OCI-LY1 (cell line): ENCODE results near the gene FAM149A.

ENCODE experiments used
- H2AFZ ChIP-seq: fragments of 200-600 bp; sonication (generic), shearing (Covaris generic); 2 replicates; pipeline ENCODE4 v1.6.0; 2014; ENCODE audit warnings: antibody characterized with exemption, mild to moderate bottlenecking, low read length
- H3F3A ChIP-seq: fragments of 200-600 bp; sonication (generic), shearing (Covaris generic); 2 replicates; pipeline ENCODE4 v1.6.0; 2014; ENCODE audit warnings: mild to moderate bottlenecking, antibody characterized with exemption, low read length, moderate library complexity; ENCODE audit not compliant: insufficient read depth
- H3K27ac ChIP-seq: fragments of 200-600 bp; sonication (generic); 2 replicates; pipeline ENCODE4 v1.5.1; 2014; ENCODE audit warnings: low read length, mixed run types, mild to moderate bottlenecking, low read depth; ENCODE audit not compliant: poor library complexity, severe bottlenecking
- H3K27me3 ChIP-seq: fragments of 200-600 bp; sonication (generic); 2 replicates; pipeline ENCODE4 v1.6.0; 2014; ENCODE audit warnings: antibody characterized with exemption, mild to moderate bottlenecking, low read length, moderate library complexity; ENCODE audit not compliant: insufficient read depth
- H3K36me3 ChIP-seq: fragments of 200-600 bp; sonication (generic); 2 replicates; pipeline ENCODE4 v1.6.1; 2014; ENCODE audit warnings: mild to moderate bottlenecking, antibody characterized with exemption, low read length, moderate library complexity, mixed read lengths; ENCODE audit not compliant: insufficient read depth
- H3K4me1 ChIP-seq: fragments of 200-600 bp; sonication (generic); 2 replicates; pipeline ENCODE4 v1.5.1; 2014; ENCODE audit warnings: mild to moderate bottlenecking, low read length, moderate library complexity; ENCODE audit not compliant: insufficient read depth, severe bottlenecking
- H3K4me2 ChIP-seq: fragments of 200-600 bp; sonication (generic), shearing (Covaris generic); 2 replicates; pipeline ENCODE4 v1.6.1; 2014; ENCODE audit warnings: low read length
- H3K4me3 ChIP-seq: fragments of 200-600 bp; sonication (generic); 2 replicates; pipeline ENCODE4 v1.5.1; 2014; ENCODE audit warnings: low read length, low read depth, mild to moderate bottlenecking, mixed read lengths; ENCODE audit not compliant: poor library complexity, severe bottlenecking
- H3K79me2 ChIP-seq: fragments of 200-600 bp; shearing (Covaris generic); 2 replicates; pipeline ENCODE4 v1.6.1; 2016; ENCODE audit warnings: mixed run types, low read length, mixed read lengths; ENCODE audit not compliant: insufficient read depth
- H3K9ac ChIP-seq: fragments of 200-600 bp; sonication (generic), shearing (Covaris generic); 2 replicates; pipeline ENCODE4 v1.6.1; 2014; ENCODE audit warnings: mild to moderate bottlenecking, low read length, mixed read lengths
- H3K9me2 ChIP-seq: fragments of 200-600 bp; sonication (generic), shearing (Covaris generic); 2 replicates; pipeline ENCODE4 v1.6.1; 2014; ENCODE audit warnings: low read depth, mild to moderate bottlenecking, low read length, mixed read lengths
- H3K9me3 ChIP-seq: fragments of 200-600 bp; shearing (Covaris generic); 2 replicates; pipeline ENCODE4 v1.6.1; 2014; ENCODE audit warnings: low read length, mixed read lengths
- H4K20me1 ChIP-seq: fragments of 200-600 bp; sonication (generic), shearing (Covaris generic); 2 replicates; pipeline ENCODE4 v1.6.0; 2016; ENCODE audit warnings: mild to moderate bottlenecking, low read length; ENCODE audit not compliant: insufficient read depth
- CTCF ChIP-seq: fragments of 200-600 bp; sonication (generic), shearing (Covaris generic); IDR thresholded peaks from 2 replicates; pipeline ENCODE4 v1.5.1; 2017; ENCODE audit warnings: mild to moderate bottlenecking, antibody characterized with exemption, low read length, moderate library complexity, mixed read lengths
- EZH2 ChIP-seq: fragments of 200-600 bp; sonication (generic), shearing (Covaris generic); IDR thresholded peaks from 2 replicates; pipeline ENCODE4 v1.8.0; 2017; ENCODE audit warnings: borderline replicate concordance, mixed run types, mild to moderate bottlenecking, antibody characterized with exemption, low read length, moderate library complexity, mixed read lengths

FAM149A gene

GRCh38 chr4:186118582-186118981, 14.1 kb downstream of the FAM149A start:
- Histone ChIP-seq H3K4me2 (no peak overlapping the region), H3K9ac (no peak overlapping the region), H3K9me3 (no peaks in the 10 kb centered on the region), H2AFZ (no peak overlapping the region), H3K27me3 (no peaks in the 10 kb centered on the region), H3K79me2 (no peaks in the 10 kb centered on the region), H3F3A (no peaks in the 10 kb centered on the region), H3K9me2 (no peaks in the 10 kb centered on the region), H3K27ac (no peak overlapping the region), H3K4me1 (no peaks in the 10 kb centered on the region), H3K4me3 (no peak overlapping the region), H4K20me1 (no peaks in the 10 kb centered on the region), H3K36me3 (no peaks in the 10 kb centered on the region)
- TF ChIP-seq EZH2 = no peak
- no peak for TF ChIP-seq CTCF

GRCh38 chr4:186121057-186121456, 16.6 kb downstream of the FAM149A start:
- no peak overlapping the region for H3K4me2 ChIP-seq
- TF ChIP-seq EZH2 = no peak
- TF ChIP-seq CTCF = no peak
- H3K4me3 ChIP-seq = no peak overlapping the region
- no peaks in the 10 kb centered on the region for H3K27me3 ChIP-seq
- H3K9me3 ChIP-seq = no peaks in the 10 kb centered on the region
- H3K4me1 ChIP-seq = no peaks in the 10 kb centered on the region
- no peaks in the 10 kb centered on the region for H3K9me2 ChIP-seq
- H3K36me3 ChIP-seq = no peaks in the 10 kb centered on the region
- no peak overlapping the region for H3K9ac ChIP-seq
- no peaks in the 10 kb centered on the region for H3K79me2 ChIP-seq
- no peaks in the 10 kb centered on the region for H3F3A ChIP-seq
- H2AFZ ChIP-seq = no peak overlapping the region
- no peak overlapping the region for H3K27ac ChIP-seq
- no peaks in the 10 kb centered on the region for H4K20me1 ChIP-seq

DNA sequence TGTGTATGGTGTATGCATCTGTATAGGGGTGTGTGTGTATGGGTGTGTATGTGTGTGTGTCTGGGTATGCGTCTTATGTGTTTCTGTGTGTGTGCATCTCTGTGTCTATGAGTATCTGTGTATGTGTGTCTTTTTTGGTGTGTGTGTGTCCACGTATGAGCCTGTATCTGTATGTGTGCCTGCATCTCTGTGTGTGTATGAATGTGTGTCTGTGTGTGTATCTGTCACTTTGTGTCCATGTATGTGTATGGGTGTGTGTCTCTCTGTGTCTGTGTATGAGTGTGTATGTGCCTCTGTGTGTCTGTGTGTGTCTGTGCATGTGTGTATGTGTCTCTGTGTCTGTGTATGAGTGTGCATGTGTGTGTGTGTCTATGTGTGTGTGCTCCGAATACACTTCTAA, 24.3 kb downstream of the FAM149A start:
- H3K9me2 ChIP-seq = no peaks in the 10 kb centered on the region
- H3K9ac ChIP-seq = no peak overlapping the region
- no peaks in the 10 kb centered on the region for H3K4me1 ChIP-seq
- no peak overlapping the region for H2AFZ ChIP-seq
- no peak for TF ChIP-seq CTCF
- no peak for TF ChIP-seq EZH2
- H3F3A ChIP-seq = no peaks in the 10 kb centered on the region
- H3K27me3 ChIP-seq = no peaks in the 10 kb centered on the region
- no peaks in the 10 kb centered on the region for H4K20me1 ChIP-seq
- no peaks in the 10 kb centered on the region for H3K9me3 ChIP-seq
- H3K4me3 ChIP-seq = no peak overlapping the region
- no peaks in the 10 kb centered on the region for H3K36me3 ChIP-seq
- H3K79me2 ChIP-seq = no peaks in the 10 kb centered on the region
- H3K27ac ChIP-seq = no peak overlapping the region
- no peak overlapping the region for H3K4me2 ChIP-seq
